BJ (cell line): Measurements from ENCODE around the gene ISG15. TPM values are rescaled to one million over a fixed set of nuclear protein-coding genes. Genes with fewer than 3 reads are reported as not detected.

Experiments
- CTCF ChIA-PET: fragments of 350-600 bp; formaldehyde crosslinking; extraction: SDS; loops from one replicate; lab custom pipeline; 2021; ENCODE audit warnings: antibody characterized with exemption, inconsistent platforms; lab: Yijun Ruan, JAX
- POLR2A ChIA-PET: fragments of 300-600 bp; sonication (Branson Sonifier 250); formaldehyde crosslinking; extraction: SDS; loops from one replicate; lab custom pipeline; 2021; ENCODE audit warnings: antibody characterized with exemption; lab: Charles Lee
- DNase-seq: peaks from one replicate; pipeline ENCODE4 v3.0.0-alpha.2; 2011; ENCODE audit warnings: low read depth
- H3K27me3 ChIP-seq: 2 replicates; pipeline ENCODE4 v1.6.0; 2011; ENCODE audit warnings: low read length; ENCODE audit not compliant: control insufficient read depth, insufficient read depth
- H3K36me3 ChIP-seq: 2 replicates; pipeline ENCODE4 v1.5.1; 2011; ENCODE audit warnings: low read length; ENCODE audit not compliant: control insufficient read depth, insufficient read depth
- H3K4me3 ChIP-seq: 2 replicates; pipeline ENCODE4 v1.5.1; 2011; ENCODE audit warnings: low read depth, mild to moderate bottlenecking, control low read depth, low read length
- CTCF ChIP-seq: IDR thresholded peaks from 2 replicates; pipeline ENCODE4 v1.5.1; 2011; ENCODE audit warnings: low read depth, mild to moderate bottlenecking, control low read depth, inconsistent platforms, low read length, moderate library complexity; ENCODE audit not compliant: insufficient read depth
- polyA plus RNA-seq: library from polyadenylated mRNA; depleted of rRNA; stranded (reverse); fragments of >200 nt; gene quantifications from 2 replicates; pipeline ENCODE4 v1.2.3, GENCODE V29; 2011

Gene ISG15
- polyA plus RNA-seq, 1 experiment, result 86.8 TPM

- Histone ChIP-seq H3K36me3 (peaks cover 47% of the 10 kb centered on the region), H3K27me3 (no peaks in the 10 kb centered on the region), H3K4me3 (no peak overlapping the region)
- CTCF ChIA-PET, result no interaction called here
- no peak for DNase-seq
- POLR2A ChIA-PET, result no interaction called here
- TF ChIP-seq CTCF, result no peak
Observed at GRCh38 chr1:1047963-1048362, 34.7 kb downstream of the ISG15 start.

- DNase-seq, result no peak
- Histone ChIP-seq H3K36me3 (peaks cover 48% of the 10 kb centered on the region), H3K4me3 (no peak overlapping the region), H3K27me3 (no peaks in the 10 kb centered on the region)
- CTCF ChIA-PET, result no interaction called here
- no peak for TF ChIP-seq CTCF
- POLR2A ChIA-PET, result no interaction called here
Observed at GRCh38 chr1:1048765-1049164, 35.5 kb downstream of the ISG15 start.

GRCh38 chr1:1049318-1050165 lies 36.2 kb downstream of the ISG15 start:
- ChIA-PET CTCF (no interaction called here), POLR2A (no interaction called here)

GRCh38 chr1:1050577-1051052 lies 37.3 kb downstream of the ISG15 start:
- POLR2A ChIA-PET, result no interaction called here
- Histone ChIP-seq H3K4me3 (no peak overlapping the region), H3K27me3 (no peaks in the 10 kb centered on the region), H3K36me3 (peaks cover 42% of the 10 kb centered on the region)
- CTCF ChIA-PET, result interaction anchor here (1.4 kb wide), 2 partner anchors 13 to 66 kb away, joined by 3 read pairs; no protein-coding TSS in a partner anchor
- DNase-seq, result no peak
- TF ChIP-seq CTCF, result no peak

More at GRCh38 chr1:1049318-1050165, 36.2 kb downstream of the ISG15 start:
- Histone ChIP-seq H3K36me3 (peaks cover 45% of the 10 kb centered on the region), H3K4me3 (no peak overlapping the region), H3K27me3 (no peaks in the 10 kb centered on the region)
- no peak for TF ChIP-seq CTCF
- no peak for DNase-seq

- Histone ChIP-seq H3K36me3 (peaks cover 36% of the 10 kb centered on the region), H3K27me3 (no peaks in the 10 kb centered on the region), H3K4me3 (no peak overlapping the region)
- ChIA-PET CTCF (interaction anchor here (1.4 kb wide), 2 partner anchors 12 to 67 kb away, joined by 3 read pairs; no protein-coding TSS in a partner anchor), POLR2A (no interaction called here)
- DNase-seq, result no peak
- no peak for TF ChIP-seq CTCF
Observed at GRCh38 chr1:1051127-1051810, 38.0 kb downstream of the ISG15 start.
